ENCODE measurements around the gene ZNRF1. TPM values are rescaled to one million over a fixed set of nuclear protein-coding genes. Genes with fewer than 3 reads are reported as not detected.

Gene ZNRF1
- total and polyA plus RNA-seq, 2 of the 13 experiments (the other 11 are each of a cell fraction or from before 2014, with no cell fraction given), result 43.9 to 58.7 TPM

DNA sequence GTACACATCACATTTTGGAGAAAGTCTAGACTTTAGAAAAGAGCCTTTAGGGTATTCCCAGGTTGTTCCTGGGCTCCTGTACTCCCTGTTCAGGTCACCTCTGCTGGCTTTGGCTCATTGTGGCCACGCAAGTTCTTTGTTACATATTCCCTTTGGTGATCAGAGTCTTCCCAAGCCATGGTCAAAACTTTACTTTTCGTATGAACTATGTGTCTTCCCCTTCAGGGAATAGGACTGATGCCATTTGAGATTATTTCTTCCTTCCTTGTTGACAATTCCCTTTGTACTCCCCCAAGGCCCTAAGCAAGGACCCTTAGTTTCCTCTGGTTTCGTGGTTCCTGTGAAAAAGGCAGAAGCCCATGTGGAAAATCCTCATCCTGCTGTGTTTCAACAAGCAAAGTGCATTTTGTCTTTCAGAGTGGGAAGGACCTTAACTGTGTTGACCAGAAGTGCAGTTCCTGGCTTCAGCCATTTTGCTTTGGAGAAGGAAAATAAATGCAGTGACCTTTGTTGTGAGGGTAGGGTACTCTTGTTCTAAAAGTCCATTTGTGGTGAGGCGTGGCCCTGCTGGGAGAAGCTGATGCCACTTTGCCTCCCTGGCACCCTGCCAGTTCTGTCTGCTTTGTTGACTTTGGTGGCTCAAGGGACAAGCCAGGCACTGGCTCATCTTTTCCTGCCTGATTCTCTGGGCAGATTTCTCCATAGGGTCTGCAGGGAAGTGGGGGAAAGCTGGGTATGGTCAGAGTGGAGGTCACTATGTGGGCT lies 55.1 kb downstream of the ZNRF1 start (continued):
- TF ChIP-seq, protein P1, sequence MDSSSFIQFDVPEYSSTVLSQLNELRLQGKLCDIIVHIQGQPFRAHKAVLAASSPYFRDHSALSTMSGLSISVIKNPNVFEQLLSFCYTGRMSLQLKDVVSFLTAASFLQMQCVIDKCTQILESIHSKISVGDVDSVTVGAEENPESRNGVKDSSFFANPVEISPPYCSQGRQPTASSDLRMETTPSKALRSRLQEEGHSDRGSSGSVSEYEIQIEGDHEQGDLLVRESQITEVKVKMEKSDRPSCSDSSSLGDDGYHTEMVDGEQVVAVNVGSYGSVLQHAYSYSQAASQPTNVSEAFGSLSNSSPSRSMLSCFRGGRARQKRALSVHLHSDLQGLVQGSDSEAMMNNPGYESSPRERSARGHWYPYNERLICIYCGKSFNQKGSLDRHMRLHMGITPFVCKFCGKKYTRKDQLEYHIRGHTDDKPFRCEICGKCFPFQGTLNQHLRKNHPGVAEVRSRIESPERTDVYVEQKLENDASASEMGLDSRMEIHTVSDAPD (CRISPR knock-in tag; IDR thresholded peaks at IDR 0.05), result peak; percentile 78
- TF ChIP-seq ETV5 (CRISPR knock-in tag; IDR thresholded peaks at IDR 0.05; ENCODE audit: borderline replicate concordance) (peak; percentile 53; the same call in 1 of the 2 replicates), HHEX (CRISPR knock-in tag; IDR thresholded peaks at IDR 0.05) (no peak), LCORL (IDR thresholded peaks at IDR 0.05) (peak; percentile 100), LCORL (CRISPR knock-in tag; IDR thresholded peaks at IDR 0.05) (0 out of 2 replicates have a peak, but pooled peaks have one; percentile 1), MAF1 (CRISPR knock-in tag; IDR thresholded peaks at IDR 0.05; ENCODE audit: borderline replicate concordance) (0 out of 2 replicates have a peak, but pooled peaks have one; percentile 34), ZNF264 (CRISPR knock-in tag; IDR thresholded peaks at IDR 0.05) (peak; percentile 83; the same call in 1 of the 2 replicates), ZEB1 (IDR thresholded peaks at IDR 0.05; ENCODE audit: insufficient replicate concordance, low read depth) (no peak), TBX3 (IDR thresholded peaks at IDR 0.05; ENCODE audit: borderline replicate concordance) (no peak), YEATS2 (CRISPR knock-in tag; IDR thresholded peaks at IDR 0.05; ENCODE audit: borderline replicate concordance) (peak; percentile 45; the same call in 1 of the 2 replicates), ZNF282 (IDR thresholded peaks at IDR 0.05; ENCODE audit: partially characterized antibody) (no peak), EP300 (IDR thresholded peaks at IDR 0.05; ENCODE audit: low read depth in 2 of 2, low read length in 2 of 2) (peak in 1 of 2 experiments; percentile 53; a peak in 2 of 4 replicates), EP300 (CRISPR knock-in tag; IDR thresholded peaks at IDR 0.05; ENCODE audit: borderline replicate concordance) (no peak), ATRX (CRISPR knock-in tag; IDR thresholded peaks at IDR 0.05; ENCODE audit: borderline replicate concordance) (no peak), NPAS2 (CRISPR knock-in tag; IDR thresholded peaks at IDR 0.05; ENCODE audit: borderline replicate concordance) (no peak), ZNF569 (CRISPR knock-in tag; IDR thresholded peaks at IDR 0.05; ENCODE audit: borderline replicate concordance) (no peak), HOXA3 (CRISPR knock-in tag; IDR thresholded peaks at IDR 0.05) (peak; percentile 76), ZNF333 (CRISPR knock-in tag; IDR thresholded peaks at IDR 0.05; ENCODE audit: borderline replicate concordance) (no peak), YY1 (IDR thresholded peaks at IDR 0.05; ENCODE audit: insufficient read depth, insufficient replicate concordance, low read depth, low read length) (peak; percentile 81)
- TF ChIP-seq, protein P2, sequence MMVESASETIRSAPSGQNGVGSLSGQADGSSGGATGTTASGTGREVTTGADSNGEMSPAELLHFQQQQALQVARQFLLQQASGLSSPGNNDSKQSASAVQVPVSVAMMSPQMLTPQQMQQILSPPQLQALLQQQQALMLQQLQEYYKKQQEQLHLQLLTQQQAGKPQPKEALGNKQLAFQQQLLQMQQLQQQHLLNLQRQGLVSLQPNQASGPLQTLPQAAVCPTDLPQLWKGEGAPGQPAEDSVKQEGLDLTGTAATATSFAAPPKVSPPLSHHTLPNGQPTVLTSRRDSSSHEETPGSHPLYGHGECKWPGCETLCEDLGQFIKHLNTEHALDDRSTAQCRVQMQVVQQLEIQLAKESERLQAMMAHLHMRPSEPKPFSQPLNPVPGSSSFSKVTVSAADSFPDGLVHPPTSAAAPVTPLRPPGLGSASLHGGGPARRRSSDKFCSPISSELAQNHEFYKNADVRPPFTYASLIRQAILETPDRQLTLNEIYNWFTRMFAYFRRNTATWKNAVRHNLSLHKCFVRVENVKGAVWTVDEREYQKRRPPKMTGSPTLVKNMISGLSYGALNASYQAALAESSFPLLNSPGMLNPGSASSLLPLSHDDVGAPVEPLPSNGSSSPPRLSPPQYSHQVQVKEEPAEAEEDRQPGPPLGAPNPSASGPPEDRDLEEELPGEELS (CRISPR knock-in tag; IDR thresholded peaks at IDR 0.05), result peak; percentile 88
- TF ChIP-seq, protein P3, sequence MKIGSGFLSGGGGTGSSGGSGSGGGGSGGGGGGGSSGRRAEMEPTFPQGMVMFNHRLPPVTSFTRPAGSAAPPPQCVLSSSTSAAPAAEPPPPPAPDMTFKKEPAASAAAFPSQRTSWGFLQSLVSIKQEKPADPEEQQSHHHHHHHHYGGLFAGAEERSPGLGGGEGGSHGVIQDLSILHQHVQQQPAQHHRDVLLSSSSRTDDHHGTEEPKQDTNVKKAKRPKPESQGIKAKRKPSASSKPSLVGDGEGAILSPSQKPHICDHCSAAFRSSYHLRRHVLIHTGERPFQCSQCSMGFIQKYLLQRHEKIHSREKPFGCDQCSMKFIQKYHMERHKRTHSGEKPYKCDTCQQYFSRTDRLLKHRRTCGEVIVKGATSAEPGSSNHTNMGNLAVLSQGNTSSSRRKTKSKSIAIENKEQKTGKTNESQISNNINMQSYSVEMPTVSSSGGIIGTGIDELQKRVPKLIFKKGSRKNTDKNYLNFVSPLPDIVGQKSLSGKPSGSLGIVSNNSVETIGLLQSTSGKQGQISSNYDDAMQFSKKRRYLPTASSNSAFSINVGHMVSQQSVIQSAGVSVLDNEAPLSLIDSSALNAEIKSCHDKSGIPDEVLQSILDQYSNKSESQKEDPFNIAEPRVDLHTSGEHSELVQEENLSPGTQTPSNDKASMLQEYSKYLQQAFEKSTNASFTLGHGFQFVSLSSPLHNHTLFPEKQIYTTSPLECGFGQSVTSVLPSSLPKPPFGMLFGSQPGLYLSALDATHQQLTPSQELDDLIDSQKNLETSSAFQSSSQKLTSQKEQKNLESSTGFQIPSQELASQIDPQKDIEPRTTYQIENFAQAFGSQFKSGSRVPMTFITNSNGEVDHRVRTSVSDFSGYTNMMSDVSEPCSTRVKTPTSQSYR (CRISPR knock-in tag; IDR thresholded peaks at IDR 0.05; ENCODE audit: borderline replicate concordance), result no peak
- TF ChIP-seq, protein P4, sequence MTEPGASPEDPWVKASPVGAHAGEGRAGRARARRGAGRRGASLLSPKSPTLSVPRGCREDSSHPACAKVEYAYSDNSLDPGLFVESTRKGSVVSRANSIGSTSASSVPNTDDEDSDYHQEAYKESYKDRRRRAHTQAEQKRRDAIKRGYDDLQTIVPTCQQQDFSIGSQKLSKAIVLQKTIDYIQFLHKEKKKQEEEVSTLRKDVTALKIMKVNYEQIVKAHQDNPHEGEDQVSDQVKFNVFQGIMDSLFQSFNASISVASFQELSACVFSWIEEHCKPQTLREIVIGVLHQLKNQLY (CRISPR knock-in tag; IDR thresholded peaks at IDR 0.05), result no peak

Data from HepG2 (cell line).